CD4-positive, alpha-beta T cell (primary cell): Measurements from ENCODE around the gene NAA15. TPM values are rescaled to one million over a fixed set of nuclear protein-coding genes. Genes with fewer than 3 reads are reported as not detected.
A peak's percentile ranks its signal among the peaks of the same experiment; 100 is the strongest.

Experiments
- ATAC-seq: fragments of 200-7000 bp; cut with Tn5 transposase; one replicate; pipeline ENCODE4 v1.10.0; 2022; ENCODE audit warnings: mild to moderate bottlenecking; ENCODE audit not compliant: poor library complexity
- CTCF ChIA-PET: fragments of 350-600 bp; sonication (Branson Sonifier 250); formaldehyde crosslinking; loops from one replicate; lab custom pipeline; 2021; ENCODE audit warnings: antibody characterized with exemption, inconsistent platforms; lab: Charles Lee
- POLR2A ChIA-PET: fragments of 350-600 bp; sonication (Branson Sonifier 250); formaldehyde crosslinking; loops from one replicate; lab custom pipeline; 2021; ENCODE audit warnings: antibody characterized with exemption, inconsistent platforms; lab: Charles Lee
- DNase-seq, 14 experiments: peaks; one replicate each; pipeline ENCODE4 v3.0.0-alpha.2; 2013 to 2020; ENCODE audit warnings: mixed read lengths in 2 of 14
- H3K27ac ChIP-seq, 2 donors: one replicate each; pipeline versions ENCODE4 v1.5.1 to v1.7.0; 2013; ENCODE audit warnings: low read length in 2 of 2, low read depth in 1 of 2, mild to moderate bottlenecking in 1 of 2
- H3K27me3 ChIP-seq, 2 experiments: 1 replicate in 1 of 2; 2 replicates in 1 of 2; pipeline versions ENCODE4 v1.6.1 to v1.7.0; 2013; ENCODE audit warnings: low read length in 2 of 2, control low read depth in 1 of 2, mild to moderate bottlenecking in 1 of 2, moderate library complexity in 1 of 2; ENCODE audit not compliant: insufficient read depth in 2 of 2, control insufficient read depth in 1 of 2
- H3K36me3 ChIP-seq: one replicate; pipeline ENCODE4 v1.6.1; 2013; ENCODE audit warnings: low read length, control low read depth; ENCODE audit not compliant: insufficient read depth
- H3K4me1 ChIP-seq: one replicate; pipeline ENCODE4 v1.6.1; 2013; ENCODE audit warnings: low read length, control low read depth; ENCODE audit not compliant: insufficient read depth
- H3K4me3 ChIP-seq: one replicate; pipeline ENCODE4 v1.5.1; 2013; ENCODE audit warnings: mild to moderate bottlenecking, low read length, moderate library complexity
- H3K9me3 ChIP-seq, 2 experiments: 1 replicate in 1 of 2; 2 replicates in 1 of 2; pipeline versions ENCODE4 v1.6.1 to v1.7.0; 2013; ENCODE audit warnings: low read length in 2 of 2, mild to moderate bottlenecking in 2 of 2, control low read depth in 1 of 2, moderate library complexity in 1 of 2; ENCODE audit not compliant: control insufficient read depth in 1 of 2, insufficient read depth in 1 of 2
- H3K27ac Mint-ChIP-seq: one replicate; pipeline ENCODE4 v1.8.0; 2020; ENCODE audit warnings: mixed read lengths
- H3K27me3 Mint-ChIP-seq: one replicate; pipeline ENCODE4 v1.8.0; 2021; ENCODE audit warnings: mixed read lengths
- H3K36me3 Mint-ChIP-seq: one replicate; pipeline ENCODE4 v1.8.0; 2021; ENCODE audit warnings: low read depth, mixed read lengths
- H3K4me1 Mint-ChIP-seq: one replicate; pipeline ENCODE4 v1.8.0; 2021; ENCODE audit warnings: low read depth, mixed read lengths
- H3K4me3 Mint-ChIP-seq: one replicate; pipeline ENCODE4 v1.8.0; 2020; ENCODE audit warnings: mild to moderate bottlenecking, mixed read lengths
- H3K9me3 Mint-ChIP-seq: one replicate; pipeline ENCODE4 v1.8.0; 2020; ENCODE audit warnings: mixed read lengths
- intact Hi-C, 2 experiments: fragments of 100-400 bp; cut with DNase I in 1 of 2; cut with micrococcal nuclease in 1 of 2; formaldehyde crosslinking; loops; one replicate each; pipeline versions ENCODE4 v1.15.1 to v1.9.0; 2023 to 2025; cut with DNase I, micrococcal nuclease
- total RNA-seq, 174 experiments: library from RNA in 2 of 174; stranded (reverse) in 2 of 174; gene quantifications; one replicate each; pipeline ENCODE4 v1.2.3 and lab custom pipeline; 2021 to 2026
- TF ChIP-seq, protein P1 (sequence below): fragments of 200-600 bp; IDR thresholded peaks from one replicate; pipeline ENCODE4 v1.8.0; 2022; ENCODE audit warnings: antibody characterized with exemption, mild to moderate bottlenecking

The NAA15 gene
- total RNA-seq, 2 experiments from 2014 or later, result 54.2 to 57.1 TPM

DNA sequence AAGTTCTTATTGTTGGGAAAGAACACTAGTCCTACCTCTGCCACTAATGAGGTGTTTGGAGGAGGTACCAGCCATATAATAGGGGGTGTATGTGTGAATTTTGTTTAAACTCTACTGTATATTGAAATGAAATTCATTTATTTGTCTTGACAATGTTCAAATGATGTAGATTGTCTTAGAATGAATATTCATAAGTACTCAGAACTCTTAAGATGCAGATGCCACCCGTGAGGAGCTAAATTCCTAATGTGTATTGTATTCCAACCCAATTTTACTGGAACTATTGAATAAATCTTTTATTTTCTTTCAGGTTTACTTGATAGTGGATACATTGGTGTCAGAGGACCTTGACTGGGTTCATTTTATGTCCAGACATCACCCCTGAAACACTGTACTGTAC lies 88.7 kb downstream of the NAA15 start:
- Histone ChIP-seq H3K27ac (no peak overlapping the region), H3K36me3 (peaks cover 57% of the 10 kb centered on the region), H3K4me3 (no peak overlapping the region), H3K9me3 (no peaks in the 10 kb centered on the region), H3K4me1 (no peaks in the 10 kb centered on the region), H3K27me3 (no peaks in the 10 kb centered on the region)
- TF ChIP-seq, protein P1, sequence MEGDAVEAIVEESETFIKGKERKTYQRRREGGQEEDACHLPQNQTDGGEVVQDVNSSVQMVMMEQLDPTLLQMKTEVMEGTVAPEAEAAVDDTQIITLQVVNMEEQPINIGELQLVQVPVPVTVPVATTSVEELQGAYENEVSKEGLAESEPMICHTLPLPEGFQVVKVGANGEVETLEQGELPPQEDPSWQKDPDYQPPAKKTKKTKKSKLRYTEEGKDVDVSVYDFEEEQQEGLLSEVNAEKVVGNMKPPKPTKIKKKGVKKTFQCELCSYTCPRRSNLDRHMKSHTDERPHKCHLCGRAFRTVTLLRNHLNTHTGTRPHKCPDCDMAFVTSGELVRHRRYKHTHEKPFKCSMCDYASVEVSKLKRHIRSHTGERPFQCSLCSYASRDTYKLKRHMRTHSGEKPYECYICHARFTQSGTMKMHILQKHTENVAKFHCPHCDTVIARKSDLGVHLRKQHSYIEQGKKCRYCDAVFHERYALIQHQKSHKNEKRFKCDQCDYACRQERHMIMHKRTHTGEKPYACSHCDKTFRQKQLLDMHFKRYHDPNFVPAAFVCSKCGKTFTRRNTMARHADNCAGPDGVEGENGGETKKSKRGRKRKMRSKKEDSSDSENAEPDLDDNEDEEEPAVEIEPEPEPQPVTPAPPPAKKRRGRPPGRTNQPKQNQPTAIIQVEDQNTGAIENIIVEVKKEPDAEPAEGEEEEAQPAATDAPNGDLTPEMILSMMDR, result no peak
- intact Hi-C loops, result no loop called here
- Mint-ChIP-seq H3K36me3 (peaks cover 88% of the 10 kb centered on the region), H3K4me3 (no peak overlapping the region), H3K27ac (peak overlapping the region; percentile 26), H3K27me3 (no peaks in the 10 kb centered on the region), H3K9me3 (no peaks in the 10 kb centered on the region), H3K4me1 (no peaks in the 10 kb centered on the region)
- ChIA-PET POLR2A (no interaction called here), CTCF (no interaction called here)
- ATAC-seq (no peak), DNase-seq (no peak)

DNA sequence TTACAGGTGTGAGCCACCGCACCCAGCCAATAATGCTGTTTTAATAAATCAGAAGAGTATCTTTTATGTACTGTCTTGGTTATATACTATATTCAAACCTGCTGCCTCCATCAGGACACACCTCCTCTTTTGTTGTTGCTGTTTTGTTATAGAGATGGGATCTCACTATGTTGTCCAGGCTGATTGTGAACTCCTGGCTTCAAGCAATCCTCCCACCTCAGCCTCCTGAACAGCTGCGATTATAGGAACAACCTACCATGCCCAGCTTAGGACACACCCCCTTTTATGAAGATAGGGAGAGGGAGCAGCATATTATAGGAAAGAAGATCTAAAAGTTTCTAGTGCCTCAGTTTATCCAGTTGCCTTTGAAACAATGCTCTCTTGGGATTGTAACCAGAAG lies 90.4 kb downstream of the NAA15 start:
- POLR2A ChIA-PET, result no interaction called here
- H3K9me3 ChIP-seq, result no peaks in the 10 kb centered on the region
- Mint-ChIP-seq H3K9me3 (no peaks in the 10 kb centered on the region), H3K36me3 (peaks cover 81% of the 10 kb centered on the region), H3K4me3 (no peak overlapping the region), H3K27me3 (no peaks in the 10 kb centered on the region), H3K27ac (no peak overlapping the region), H3K4me1 (no peaks in the 10 kb centered on the region)
- peaks cover 44% of the 10 kb centered on the region for H3K36me3 ChIP-seq
- intact Hi-C loops, result no loop called here
- H3K27me3 ChIP-seq, result no peaks in the 10 kb centered on the region
- no peak overlapping the region for H3K4me3 ChIP-seq
- no peaks in the 10 kb centered on the region for H3K4me1 ChIP-seq
- ATAC-seq, result no peak
- TF ChIP-seq, protein P1, result no peak
- CTCF ChIA-PET, result no interaction called here
- no peak for DNase-seq
- no peak overlapping the region for H3K27ac ChIP-seq

DNA sequence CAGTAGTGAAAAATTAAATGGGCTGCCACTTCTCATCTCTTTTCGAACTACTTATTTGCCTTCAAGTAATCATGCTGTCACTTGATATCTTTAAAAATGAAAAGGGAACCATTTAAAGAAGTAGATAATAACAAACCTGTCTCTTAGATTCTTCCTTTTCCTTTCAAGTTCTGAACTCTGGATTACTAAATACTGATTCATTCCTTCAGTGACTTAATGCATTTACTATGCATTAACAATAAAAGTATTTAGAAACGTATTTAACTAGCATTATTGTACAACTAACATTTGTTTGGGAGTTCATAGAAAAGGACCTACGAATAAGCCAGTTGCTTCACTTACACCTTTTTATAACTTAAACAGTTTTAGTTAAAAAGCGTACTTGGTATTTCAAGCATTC lies 91.5 kb downstream of the NAA15 start:
- TF ChIP-seq, protein P1, result no peak
- intact Hi-C loops, result no loop called here
- Histone ChIP-seq H3K36me3 (peaks cover 36% of the 10 kb centered on the region), H3K4me1 (no peaks in the 10 kb centered on the region), H3K27ac (no peak overlapping the region), H3K27me3 (no peaks in the 10 kb centered on the region), H3K4me3 (no peak overlapping the region), H3K9me3 (no peaks in the 10 kb centered on the region)
- H3K4me1 Mint-ChIP-seq, result no peaks in the 10 kb centered on the region
- no peak overlapping the region for H3K27ac Mint-ChIP-seq
- H3K36me3 Mint-ChIP-seq, result peaks cover 83% of the 10 kb centered on the region
- ATAC-seq (no peak), DNase-seq (no peak)
- no peak overlapping the region for H3K4me3 Mint-ChIP-seq
- no peaks in the 10 kb centered on the region for H3K9me3 Mint-ChIP-seq
- POLR2A ChIA-PET, result no interaction called here
- no peaks in the 10 kb centered on the region for H3K27me3 Mint-ChIP-seq
- CTCF ChIA-PET, result no interaction called here
